NB4 (cell line): ENCODE data around the gene NALCN.

ENCODE experiments used
- DNase-seq: peaks from one replicate; pipeline ENCODE4 v3.0.0; 2010; ENCODE audit warnings: low read depth
- H3K4me3 ChIP-seq: one replicate; pipeline ENCODE4 v1.5.1; 2011; ENCODE audit warnings: mild to moderate bottlenecking, low read depth, low read length, moderate library complexity
- CTCF ChIP-seq: IDR thresholded peaks from one replicate; pipeline ENCODE4 v1.5.1; 2012; ENCODE audit warnings: low read depth, low read length
- MAX ChIP-seq: IDR thresholded peaks from 2 replicates; pipeline ENCODE4 v1.6.1; 2011; ENCODE audit warnings: low read depth, low read length
- MYC ChIP-seq: IDR thresholded peaks from 2 replicates; pipeline ENCODE4 v1.6.1; 2011; ENCODE audit warnings: low read depth, low read length
- POLR2A ChIP-seq: IDR thresholded peaks from 2 replicates; pipeline ENCODE4 v1.6.1; 2011; ENCODE audit warnings: mild to moderate bottlenecking; ENCODE audit not compliant: insufficient read length; ENCODE audit errors: extremely low read depth

The NALCN gene

GRCh38 chr13:101449790-101450748, 33.8 kb upstream of the NALCN start:
- no peak overlapping the region for H3K4me3 ChIP-seq
- DNase-seq, result no peak
- TF ChIP-seq MAX, result no peak

GRCh38 chr13:101447852-101448251, 31.5 kb upstream of the NALCN start:
- no peak for TF ChIP-seq MAX
- no peak for TF ChIP-seq POLR2A
- TF ChIP-seq CTCF, result no peak
- TF ChIP-seq MYC, result no peak
- DNase-seq, result no peak
- no peak overlapping the region for H3K4me3 ChIP-seq

GRCh38 chr13:101434486-101434885, 18.2 kb upstream of the NALCN start:
- no peak overlapping the region for H3K4me3 ChIP-seq
- TF ChIP-seq POLR2A (no peak), CTCF (no peak), MYC (no peak), MAX (no peak)
- no peak for DNase-seq

- TF ChIP-seq CTCF (no peak), MAX (no peak), MYC (no peak), POLR2A (no peak)
- no peak overlapping the region for H3K4me3 ChIP-seq
- no peak for DNase-seq
Measured at GRCh38 chr13:101433895-101434294, 17.6 kb upstream of the NALCN start.

- TF ChIP-seq MAX, result no peak
- no peak for TF ChIP-seq MYC
- no peak for TF ChIP-seq CTCF
- no peak for TF ChIP-seq POLR2A
- no peak for DNase-seq
- no peak overlapping the region for H3K4me3 ChIP-seq
Measured at GRCh38 chr13:101429733-101430132, 13.4 kb upstream of the NALCN start.

- DNase-seq, result peak; percentile 4
- H3K4me3 ChIP-seq, result no peak overlapping the region
- TF ChIP-seq MYC (no peak), CTCF (no peak), MAX (no peak), POLR2A (no peak)
Measured at GRCh38 chr13:101425623-101426022, 9.3 kb upstream of the NALCN start.
